Suppressor macrophage treated with lipopolysaccharide for 1 hour (primary cell): ENCODE data around the gene CHP1.
"Not testable (repeated sequence)": the region's sequence is repeated elsewhere in the genome, so short reads cannot be mapped to it uniquely, and the experiment has no call there.

Experiments used
- DNase-seq, 3 donors: peaks; one replicate each; pipeline ENCODE4 v3.0.0-alpha.2; 2020 to 2022

CHP1 gene

DNA sequence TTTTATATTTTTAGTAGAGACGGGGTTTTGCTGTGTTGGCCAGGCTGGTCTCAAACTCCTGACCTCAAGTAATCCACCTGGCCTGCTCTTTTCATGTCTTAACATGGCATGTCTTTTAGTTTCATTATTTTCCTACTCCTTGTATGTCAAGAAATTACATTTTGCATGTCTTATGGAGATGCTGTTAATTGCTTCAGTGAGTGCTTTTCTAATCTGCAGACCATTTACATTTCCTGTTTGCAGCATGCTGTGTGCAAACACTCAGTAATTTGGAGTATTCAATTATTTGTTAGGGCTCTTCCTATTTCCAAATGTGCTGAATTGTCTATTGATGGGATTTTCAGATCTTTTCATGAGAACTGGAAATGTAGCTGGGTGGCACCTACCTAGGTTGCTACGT is 70.1 kb downstream of the CHP1 start:
- not testable (repeated sequence) for DNase-seq

DNA sequence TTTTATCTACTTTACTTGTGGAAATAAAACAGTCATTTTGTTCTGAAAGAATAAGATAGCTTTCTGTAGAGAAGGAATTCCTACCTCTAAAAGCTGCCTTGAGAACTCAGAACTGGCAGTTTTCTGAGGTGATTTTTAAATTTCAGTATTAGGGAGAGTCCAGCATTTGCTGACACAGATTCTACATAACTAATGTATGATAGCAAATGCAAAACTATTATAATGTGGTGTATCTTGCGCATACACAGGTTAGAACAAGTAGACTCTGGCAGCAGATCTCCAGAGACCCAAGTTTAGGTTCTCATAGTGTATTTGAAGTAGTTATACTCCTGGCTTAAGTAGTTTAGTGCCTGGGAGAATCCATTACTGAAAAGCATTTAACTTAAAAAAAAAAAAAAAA is 70.5 kb downstream of the CHP1 start:
- DNase-seq = no peak

DNA sequence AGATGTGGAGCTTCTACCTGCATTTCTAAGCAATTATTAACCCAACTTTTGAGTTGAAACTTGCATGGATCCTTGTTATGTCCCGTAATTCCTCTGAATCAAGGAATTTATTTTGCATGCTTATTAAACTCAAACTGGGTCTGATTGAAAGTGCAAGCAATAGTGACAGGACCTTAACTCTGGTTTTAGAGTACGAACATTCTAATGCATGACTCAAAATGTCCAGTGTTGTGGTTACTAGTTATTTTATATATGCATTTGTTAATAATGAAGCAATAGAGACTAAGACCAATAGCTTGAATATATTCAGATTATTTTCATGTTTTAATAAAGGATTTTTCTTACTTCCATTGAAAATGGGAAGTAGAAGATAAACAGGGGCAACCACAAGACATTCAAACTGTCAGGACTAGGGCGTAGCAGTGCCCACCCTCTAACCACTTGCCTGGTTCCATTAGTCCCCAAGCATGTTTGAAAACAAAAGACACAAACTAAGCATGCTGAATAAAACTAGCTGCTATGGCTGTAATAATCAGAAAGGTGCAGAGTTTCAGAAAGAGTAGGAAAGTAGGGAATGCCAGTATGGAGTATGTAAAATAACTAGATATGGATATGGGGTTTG is 73.2 kb downstream of the CHP1 start:
- no peak for DNase-seq

DNA sequence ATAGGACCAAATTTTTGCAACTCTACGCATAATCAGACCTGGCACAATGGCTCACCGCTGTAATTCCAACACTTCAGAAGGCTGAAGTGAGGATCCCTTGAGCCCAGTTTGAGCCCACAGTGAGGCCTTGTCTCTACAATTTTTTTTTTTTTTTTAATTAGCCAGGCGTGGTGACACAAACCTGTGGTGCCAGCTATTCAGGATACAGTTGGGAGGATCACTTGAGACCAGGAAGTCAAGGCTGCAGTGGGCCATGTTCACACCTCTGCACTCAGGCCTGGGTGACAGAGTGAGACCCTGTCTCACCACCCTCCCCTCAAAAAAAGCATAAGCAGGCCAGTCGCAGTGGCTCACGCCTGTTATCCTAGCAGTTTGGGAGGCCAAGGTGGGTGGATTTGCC is 76.6 kb downstream of the CHP1 start:
- DNase-seq = no peak

DNA sequence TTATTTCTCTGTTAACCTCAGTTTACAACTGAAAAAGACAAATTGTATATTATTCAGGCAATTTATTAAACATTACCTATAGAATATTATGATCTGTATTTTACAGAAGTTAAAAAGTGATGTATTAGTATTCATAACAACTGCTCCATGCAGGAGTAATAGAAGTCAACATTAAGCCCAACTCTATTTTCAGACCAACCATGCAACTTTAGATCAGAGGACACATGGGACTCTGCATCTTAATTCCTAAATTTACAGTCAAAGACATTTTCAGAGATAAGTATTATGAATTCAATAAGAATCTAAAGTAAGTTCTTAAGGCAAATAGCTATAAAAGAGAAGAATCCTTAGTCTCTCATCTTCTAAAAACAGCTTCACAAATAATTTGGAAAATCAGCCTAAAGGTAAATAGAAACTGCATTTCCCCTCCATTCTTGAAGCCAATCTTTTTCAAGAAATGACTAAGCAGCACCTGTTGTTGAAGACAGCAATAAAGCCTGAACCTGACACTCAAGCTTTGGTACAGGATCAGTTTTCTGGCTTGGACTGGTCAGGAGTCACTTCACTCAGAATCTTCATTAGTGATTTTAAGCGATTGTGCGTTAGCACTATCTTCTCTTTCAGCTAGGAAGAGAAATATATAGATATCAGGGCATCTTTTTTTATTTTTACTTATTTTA is 78.3 kb downstream of the CHP1 start:
- no peak for DNase-seq

DNA sequence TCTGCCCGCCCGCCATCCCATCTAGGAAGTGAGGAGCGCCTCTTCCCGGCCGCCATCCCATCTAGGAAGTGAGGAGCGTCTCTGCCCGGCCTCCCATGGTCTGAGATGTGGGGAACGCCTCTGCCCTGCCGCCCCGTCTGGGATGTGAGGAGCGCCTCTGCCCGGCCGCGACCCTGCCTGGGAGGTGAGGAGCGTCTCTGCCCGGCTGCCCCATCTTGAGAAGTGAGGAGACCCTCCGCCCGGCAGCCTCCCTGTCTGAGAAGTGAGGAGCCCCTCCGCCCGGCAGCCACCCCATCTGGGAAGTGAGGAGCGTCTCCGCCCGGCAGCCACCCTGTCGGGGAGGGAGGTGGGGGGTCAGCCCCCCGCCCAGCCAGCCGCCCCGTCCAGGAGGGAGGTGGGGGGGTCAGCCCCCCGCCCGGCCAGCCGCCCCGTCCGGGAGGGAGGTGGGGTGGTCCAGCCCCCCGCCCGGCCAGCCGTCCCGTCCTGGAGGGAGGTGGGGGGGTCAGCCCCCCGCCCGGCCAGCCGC is 89.8 kb downstream of the CHP1 start:
- DNase-seq = not testable (repeated sequence)

DNA sequence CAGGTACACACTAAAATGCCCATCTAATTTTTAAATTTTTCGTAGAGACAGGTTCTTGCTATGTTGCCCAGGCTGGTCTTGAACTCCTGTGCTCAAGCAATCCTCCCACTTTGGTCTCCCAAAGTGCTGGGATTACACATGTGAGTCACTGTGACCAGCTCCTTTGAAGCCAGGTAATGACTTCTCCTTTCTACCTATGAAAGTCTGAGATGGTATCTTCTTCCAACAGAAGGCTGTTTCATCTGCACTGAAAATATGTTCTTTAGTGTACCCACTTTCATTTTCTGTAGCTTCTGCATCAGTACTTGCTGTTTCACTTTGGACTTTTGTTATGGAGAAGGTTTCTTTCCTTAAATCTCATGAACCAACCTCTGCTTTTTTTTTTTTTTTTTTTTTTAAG is 92.5 kb downstream of the CHP1 start:
- DNase-seq = no peak

DNA sequence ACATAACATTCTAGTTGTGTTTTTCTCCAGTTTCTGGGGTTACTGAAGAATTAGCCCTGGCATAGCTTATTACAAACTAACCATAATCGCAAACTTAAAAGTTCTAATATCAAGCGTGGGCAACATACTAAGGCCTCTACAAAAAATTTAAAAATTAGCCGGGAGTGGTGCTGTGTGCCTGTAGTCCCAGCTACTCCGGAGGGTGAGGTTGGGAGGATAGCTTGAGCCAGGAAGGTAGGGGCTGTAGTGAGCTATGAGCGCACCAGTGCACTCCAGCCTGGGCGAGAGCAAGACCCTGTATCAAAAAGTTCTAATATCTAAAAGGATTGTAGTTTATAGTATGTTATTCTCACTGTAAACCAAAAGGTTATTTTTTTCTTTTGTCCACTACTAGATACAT is 100.2 kb downstream of the CHP1 start:
- DNase-seq = no peak
